A549 treated with AZD9567 at 1 μM for 4 hours (cell line): Measurements from ENCODE around the gene RPRD1A. TPM values are rescaled to one million over a fixed set of nuclear protein-coding genes. Genes with fewer than 3 reads are reported as not detected.

Source experiments
- total RNA-seq: library from RNA; stranded (reverse); fragments of 200-300 nt; extraction: Qiagen RNA extraction; gene quantifications from 5 replicates; pipeline ENCODE4 v1.2.3, GENCODE V29; 2022; ENCODE audit not compliant: insufficient read depth

Gene RPRD1A, protein sequence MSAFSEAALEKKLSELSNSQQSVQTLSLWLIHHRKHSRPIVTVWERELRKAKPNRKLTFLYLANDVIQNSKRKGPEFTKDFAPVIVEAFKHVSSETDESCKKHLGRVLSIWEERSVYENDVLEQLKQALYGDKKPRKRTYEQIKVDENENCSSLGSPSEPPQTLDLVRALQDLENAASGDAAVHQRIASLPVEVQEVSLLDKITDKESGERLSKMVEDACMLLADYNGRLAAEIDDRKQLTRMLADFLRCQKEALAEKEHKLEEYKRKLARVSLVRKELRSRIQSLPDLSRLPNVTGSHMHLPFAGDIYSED
- 17.9 to 25.7 TPM (median 24.0 TPM) in 5 replicates for total RNA-seq

GRCh38 chr18:36067055-36067957 is at the start of gene RPRD1A:
RPRD1A (minus strand) TSS chr18:36067559; CDS start chr18:36067404, 155 bp downstream.

GRCh38 chr18:35972197-35973000 is 95.0 kb downstream of the RPRD1A start, which contains the start of gene RMP24:
RMP24 (plus strand) TSS chr18:35972679.

Other genes with a start within 250 kb of the RPRD1A start
- gene SLC39A6, start 61.8 kb upstream of the RPRD1A start, total RNA-seq: 41.1 to 59.8 TPM (median 49.2 TPM) in 5 replicates
- gene ELP2, start 62.3 kb upstream of the RPRD1A start, total RNA-seq: 34.2 to 38.7 TPM (median 36.5 TPM) in 5 replicates
- gene MOCOS, start 119.9 kb upstream of the RPRD1A start, total RNA-seq: 2.5 to 4.2 TPM (median 3.1 TPM) in 5 replicates
- 1.8 to 2.8 TPM (median 2.2 TPM) in 5 replicates for gene FHOD3, start 230.2 kb upstream of the RPRD1A start, total RNA-seq